Hematopoietic multipotent progenitor cell treated with erythropoietin and hydrocortisone succinate and interleukin-3 and kit ligand, for 4 days (in vitro differentiated cells): ENCODE measurements around the gene ELMO1.

ENCODE experiments used
- DNase-seq: peaks from one replicate; pipeline ENCODE4 v3.0.0-alpha.2; 2015

Gene ELMO1

GRCh38 chr7:37209195-37209594, 239.5 kb downstream of the ELMO1 start:
- no peak for DNase-seq

GRCh38 chr7:37208528-37208927, 240.1 kb downstream of the ELMO1 start:
- DNase-seq: peak; percentile 86

- DNase-seq: no peak
Measured at GRCh38 chr7:37206192-37206591, 242.5 kb downstream of the ELMO1 start.

GRCh38 chr7:37205451-37205850, 243.2 kb downstream of the ELMO1 start:
- no peak for DNase-seq

- DNase-seq: no peak
Measured at GRCh38 chr7:37201876-37202198, 246.8 kb downstream of the ELMO1 start.

- DNase-seq: peak; percentile 87
Measured at GRCh38 chr7:37201003-37201875, 247.4 kb downstream of the ELMO1 start.

GRCh38 chr7:37198906-37199485, 249.7 kb downstream of the ELMO1 start:
- DNase-seq: peak; percentile 92

- DNase-seq: peak; percentile 41
Measured at GRCh38 chr7:37198041-37198905, 250.4 kb downstream of the ELMO1 start.

- no peak for DNase-seq
Measured at GRCh38 chr7:37197108-37197507, 251.6 kb downstream of the ELMO1 start.

- peak; percentile 57 for DNase-seq
Measured at GRCh38 chr7:37196676-37197075, 252.0 kb downstream of the ELMO1 start.

GRCh38 chr7:37195388-37195787, 253.3 kb downstream of the ELMO1 start:
- no peak for DNase-seq

GRCh38 chr7:37194943-37195342, 253.7 kb downstream of the ELMO1 start:
- no peak for DNase-seq

GRCh38 chr7:37193775-37194135, 254.9 kb downstream of the ELMO1 start:
- no peak for DNase-seq

GRCh38 chr7:37193087-37193774, 255.4 kb downstream of the ELMO1 start:
- DNase-seq: no peak

GRCh38 chr7:37191797-37192196, 256.9 kb downstream of the ELMO1 start:
- DNase-seq: no peak

GRCh38 chr7:37187179-37187578, 261.5 kb downstream of the ELMO1 start:
- DNase-seq: no peak

- no peak for DNase-seq
Measured at GRCh38 chr7:37186753-37187152, 261.9 kb downstream of the ELMO1 start.

GRCh38 chr7:37181550-37181932, 267.1 kb downstream of the ELMO1 start:
- DNase-seq: no peak

- no peak for DNase-seq
Measured at GRCh38 chr7:37180828-37181549, 267.7 kb downstream of the ELMO1 start.

- DNase-seq: no peak
Measured at GRCh38 chr7:37176079-37176478, 272.6 kb downstream of the ELMO1 start.

- DNase-seq: no peak
Measured at GRCh38 chr7:37174460-37174859, 274.2 kb downstream of the ELMO1 start.

- peak; percentile 83 for DNase-seq
Measured at GRCh38 chr7:37173670-37174069, 275.0 kb downstream of the ELMO1 start.
